Prostate gland (tissue), 2 donors: ENCODE measurements around the gene PACS1.

Experiments used
- CTCF ChIP-seq, 4 experiments: fragments of 200-600 bp in 2 of 4; fragments of 450-650 bp in 2 of 4; sonication (generic) in 2 of 4; IDR thresholded peaks; 1 replicate in 3 of 4; 2 replicates in 1 of 4; pipeline ENCODE4 v1.5.1; 2016 to 2019; ENCODE audit warnings: antibody characterized with exemption in 4 of 4, mild to moderate bottlenecking in 2 of 4, moderate library complexity in 2 of 4
- POLR2A ChIP-seq: fragments of 450-650 bp; IDR thresholded peaks from one replicate; pipeline ENCODE4 v1.6.1; 2016; ENCODE audit warnings: antibody characterized with exemption, mild to moderate bottlenecking

- TF ChIP-seq CTCF (IDR thresholded peaks at IDR 0.05) (no peak), POLR2A (no peak)
Observed at GRCh38 chr11:66259225-66259624, 189.2 kb downstream of the PACS1 start.
